T-helper 9 cell (primary cell): ENCODE measurements around the gene SSTR5.

Source experiments
- DNase-seq: peaks from one replicate; pipeline ENCODE4 v3.0.0-alpha.2; 2020

The SSTR5 gene

DNA sequence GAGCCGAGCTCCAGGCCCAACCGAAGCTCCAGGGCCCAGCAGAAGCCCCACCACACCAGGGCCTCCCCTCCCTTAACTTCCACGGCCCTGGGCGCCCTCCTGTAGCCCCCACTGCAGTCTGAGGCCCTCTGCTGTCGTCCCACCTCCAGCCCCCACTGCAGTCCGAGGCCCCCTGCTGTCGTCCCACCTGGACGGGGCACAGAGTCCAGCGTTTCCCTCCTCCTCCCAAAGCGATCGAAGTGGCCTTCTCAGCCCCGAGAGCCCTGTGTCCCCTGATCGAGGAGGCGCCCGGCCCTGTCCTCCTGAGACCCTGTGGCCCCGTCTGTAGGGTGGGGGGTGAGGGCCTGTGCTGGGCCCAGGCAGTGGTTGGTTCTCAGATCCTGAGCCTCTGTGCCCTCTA, 54.6 kb downstream of the SSTR5 start:
- no peak for DNase-seq

DNA sequence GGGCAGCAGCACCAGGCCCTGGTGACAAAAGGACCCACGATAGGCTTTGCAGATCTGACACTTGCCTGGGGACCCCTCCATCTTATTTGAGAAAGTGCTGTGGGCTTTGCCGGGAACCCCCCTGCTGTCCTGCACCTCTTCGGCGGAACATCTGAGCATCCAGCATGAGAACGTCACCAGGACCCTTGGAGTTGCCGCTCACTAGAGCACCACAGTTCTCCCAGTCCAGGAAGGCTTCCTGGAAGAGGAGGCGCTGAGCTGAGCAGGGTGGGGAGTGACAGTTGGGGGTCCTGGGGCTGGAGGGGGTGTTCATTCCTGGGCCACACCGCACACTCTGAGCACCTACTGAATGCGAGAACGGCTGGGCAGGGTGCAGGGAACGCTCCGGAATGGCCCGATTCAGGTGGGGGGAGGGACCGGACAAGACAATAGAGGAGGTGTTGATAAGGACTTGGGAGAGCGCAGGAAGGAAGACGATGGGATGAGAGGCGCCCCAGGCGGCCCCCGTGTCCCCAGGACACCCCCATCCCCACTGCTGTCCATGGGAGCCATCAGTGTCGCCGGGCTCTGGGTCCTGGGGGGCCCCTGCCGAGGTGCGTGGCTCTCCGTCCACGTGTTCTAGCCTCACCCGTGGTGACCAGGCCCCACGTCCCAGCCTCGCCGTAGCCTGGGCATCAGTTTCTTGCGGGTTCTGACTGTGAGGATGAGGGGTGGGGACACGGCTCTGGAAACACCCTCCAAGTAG, 55.6 kb downstream of the SSTR5 start:
- DNase-seq, result no peak

DNA sequence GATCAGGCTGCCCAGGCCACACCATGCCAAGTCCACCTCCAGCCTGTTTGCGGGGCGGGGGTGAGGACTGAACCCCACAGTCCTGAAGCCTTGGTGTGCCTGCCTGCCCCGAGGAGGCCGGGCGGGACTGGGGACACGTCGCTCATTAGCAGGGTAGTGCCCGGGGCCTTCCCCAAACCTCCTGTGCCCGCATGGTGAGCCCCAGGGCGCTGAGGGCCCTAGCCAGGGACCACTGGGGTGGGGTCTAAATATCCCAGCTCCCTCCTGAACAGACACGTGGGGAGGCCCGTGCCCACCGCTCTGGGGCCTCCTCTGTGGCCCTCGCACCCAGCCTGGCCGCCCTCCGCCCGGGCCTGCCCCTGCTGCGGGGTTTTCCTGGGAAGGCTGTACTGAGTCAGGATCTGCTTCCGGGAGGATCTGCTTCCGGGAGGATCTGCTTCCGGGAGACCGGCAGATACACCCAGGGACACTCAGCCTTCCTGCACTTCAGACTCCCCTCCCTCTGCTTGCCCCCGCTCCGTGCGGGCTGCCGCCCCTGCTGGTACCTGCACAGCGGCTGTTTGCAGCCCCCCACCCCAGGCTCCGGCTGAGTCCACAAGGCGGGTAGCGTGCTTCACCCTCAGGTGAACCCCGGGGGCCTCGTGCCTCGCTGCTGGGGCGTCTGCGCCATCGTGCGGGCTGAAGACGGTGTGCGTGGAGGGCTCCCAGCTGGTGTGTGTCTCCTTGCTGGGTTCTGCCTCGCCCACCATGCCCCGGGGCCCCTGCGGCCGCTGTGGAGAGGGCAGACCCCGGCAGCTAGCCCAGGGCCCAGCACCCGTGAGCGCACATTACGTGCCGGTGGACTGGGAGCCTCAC, 56.8 kb downstream of the SSTR5 start:
- DNase-seq, result no peak

DNA sequence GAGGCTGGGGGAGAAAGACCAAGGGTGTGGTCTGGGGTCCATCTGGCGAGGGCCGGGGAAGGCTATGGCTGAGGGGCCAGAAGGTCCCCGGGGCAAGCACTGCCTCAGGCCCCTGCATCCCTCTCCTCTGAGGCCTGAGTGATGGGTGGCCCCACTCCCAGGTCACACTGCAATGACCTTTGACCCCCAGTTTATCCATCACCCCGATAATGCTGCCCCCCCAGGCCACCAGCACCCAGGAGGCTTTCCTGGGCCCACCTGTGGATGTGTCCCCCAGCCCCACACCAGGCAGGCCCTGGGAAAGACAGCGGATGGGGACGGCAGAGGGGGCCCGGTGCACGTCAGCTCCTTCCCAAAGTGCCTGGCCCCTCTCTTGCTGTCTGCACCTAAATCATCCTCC, 57.8 kb downstream of the SSTR5 start:
- no peak for DNase-seq
